ENCODE data around the gene TRAK2. TPM values are rescaled to one million over a fixed set of nuclear protein-coding genes. Genes with fewer than 3 reads are reported as not detected.

TRAK2 gene
- total RNA-seq, 3 donors from 2014 or later (not counting 1 experiment from before 2014, with no cell fraction given): 19.2 to 29.4 (median 26.2) TPM

GRCh38 chr2:201482543-201482942 lies 31.3 kb upstream of the TRAK2 start:
- intact Hi-C loops (cut with micrococcal nuclease): no loop called here
- Mint-ChIP-seq H3K27ac (no peak overlapping the region), H3K4me1 (no peaks in the 10 kb centered on the region), H3K9me3 (no peaks in the 10 kb centered on the region), H3K27me3 (ENCODE audit: low read depth in 2 of 2) (peaks cover 0 to 6% of the 10 kb centered on the region in 2 donors), H3K4me3 (no peak overlapping the region), H3K36me3 (no peaks in the 10 kb centered on the region)
- Histone ChIP-seq H3K4me1 (ENCODE audit: control insufficient read depth, insufficient read depth, low read length) (no peaks in the 10 kb centered on the region), H3K4me3 (ENCODE audit: low read length) (no peak overlapping the region), H3K27me3 (ENCODE audit: control insufficient read depth, insufficient read depth, low read length) (no peaks in the 10 kb centered on the region), H3K36me3 (ENCODE audit: control insufficient read depth, insufficient read depth, low read length) (peaks cover 7% of the 10 kb centered on the region), H3K27ac (ENCODE audit: low read length) (no peak overlapping the region), H3K9me3 (ENCODE audit: control insufficient read depth, insufficient read depth, low read length) (no peaks in the 10 kb centered on the region)
- DNase-seq (no peak), ATAC-seq (no peak)
- TF ChIP-seq CTCF (IDR thresholded peaks at IDR 0.05): no peak
- 100% methylated on average over 4 of the region's 4 CpGs for WGBS (ENCODE audit: insufficient coverage)

- intact Hi-C loops (cut with micrococcal nuclease): no loop called here
- Mint-ChIP-seq H3K4me3 (no peak overlapping the region), H3K9me3 (no peaks in the 10 kb centered on the region), H3K27me3 (ENCODE audit: low read depth in 2 of 2) (no peaks in the 10 kb centered on the region), H3K4me1 (no peaks in the 10 kb centered on the region), H3K27ac (no peak overlapping the region), H3K36me3 (peaks cover 53% of the 10 kb centered on the region)
- no peaks in the 10 kb centered on the region for H3K27me3 ChIP-seq (ENCODE audit: control insufficient read depth, insufficient read depth, low read length)
- WGBS (ENCODE audit: insufficient coverage): 95% methylated on average over 3 of the region's 3 CpGs
- ATAC-seq (no peak), DNase-seq (no peak)
- TF ChIP-seq CTCF (IDR thresholded peaks at IDR 0.05): no peak
- no peak overlapping the region for H3K4me3 ChIP-seq (ENCODE audit: low read length)
- peaks cover 35% of the 10 kb centered on the region for H3K36me3 ChIP-seq (ENCODE audit: control insufficient read depth, insufficient read depth, low read length)
- no peaks in the 10 kb centered on the region for H3K9me3 ChIP-seq (ENCODE audit: control insufficient read depth, insufficient read depth, low read length)
- no peaks in the 10 kb centered on the region for H3K4me1 ChIP-seq (ENCODE audit: control insufficient read depth, insufficient read depth, low read length)
- no peak overlapping the region for H3K27ac ChIP-seq (ENCODE audit: low read length)
These were observed 21.2 kb upstream of the TRAK2 start for GRCh38 chr2:201472411-201472810.

- Mint-ChIP-seq H3K9me3 (no peaks in the 10 kb centered on the region), H3K27ac (no peak overlapping the region), H3K36me3 (peaks cover 53% of the 10 kb centered on the region), H3K27me3 (ENCODE audit: low read depth in 2 of 2) (no peaks in the 10 kb centered on the region), H3K4me3 (no peak overlapping the region), H3K4me1 (no peaks in the 10 kb centered on the region)
- Histone ChIP-seq H3K27ac (ENCODE audit: low read length) (no peak overlapping the region), H3K9me3 (ENCODE audit: control insufficient read depth, insufficient read depth, low read length) (no peaks in the 10 kb centered on the region), H3K4me3 (ENCODE audit: low read length) (no peak overlapping the region), H3K27me3 (ENCODE audit: control insufficient read depth, insufficient read depth, low read length) (no peaks in the 10 kb centered on the region), H3K4me1 (ENCODE audit: control insufficient read depth, insufficient read depth, low read length) (no peaks in the 10 kb centered on the region), H3K36me3 (ENCODE audit: control insufficient read depth, insufficient read depth, low read length) (peaks cover 35% of the 10 kb centered on the region)
- DNase-seq: no peak
- TF ChIP-seq CTCF (IDR thresholded peaks at IDR 0.05): no peak
- intact Hi-C loops (cut with micrococcal nuclease): no loop called here
- no peak for ATAC-seq
- WGBS (ENCODE audit: insufficient coverage): 50% methylated on average over 1 of the region's 3 CpGs
These were observed 20.6 kb upstream of the TRAK2 start for GRCh38 chr2:201471732-201472393.
